ENCODE data around the gene CAPN11.

- TF ChIP-seq, protein P1, sequence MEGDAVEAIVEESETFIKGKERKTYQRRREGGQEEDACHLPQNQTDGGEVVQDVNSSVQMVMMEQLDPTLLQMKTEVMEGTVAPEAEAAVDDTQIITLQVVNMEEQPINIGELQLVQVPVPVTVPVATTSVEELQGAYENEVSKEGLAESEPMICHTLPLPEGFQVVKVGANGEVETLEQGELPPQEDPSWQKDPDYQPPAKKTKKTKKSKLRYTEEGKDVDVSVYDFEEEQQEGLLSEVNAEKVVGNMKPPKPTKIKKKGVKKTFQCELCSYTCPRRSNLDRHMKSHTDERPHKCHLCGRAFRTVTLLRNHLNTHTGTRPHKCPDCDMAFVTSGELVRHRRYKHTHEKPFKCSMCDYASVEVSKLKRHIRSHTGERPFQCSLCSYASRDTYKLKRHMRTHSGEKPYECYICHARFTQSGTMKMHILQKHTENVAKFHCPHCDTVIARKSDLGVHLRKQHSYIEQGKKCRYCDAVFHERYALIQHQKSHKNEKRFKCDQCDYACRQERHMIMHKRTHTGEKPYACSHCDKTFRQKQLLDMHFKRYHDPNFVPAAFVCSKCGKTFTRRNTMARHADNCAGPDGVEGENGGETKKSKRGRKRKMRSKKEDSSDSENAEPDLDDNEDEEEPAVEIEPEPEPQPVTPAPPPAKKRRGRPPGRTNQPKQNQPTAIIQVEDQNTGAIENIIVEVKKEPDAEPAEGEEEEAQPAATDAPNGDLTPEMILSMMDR (IDR thresholded peaks at IDR 0.05; ENCODE audit: insufficient read depth, low read length): no peak
- TF ChIP-seq POLR2AphosphoS5 (IDR thresholded peaks at IDR 0.05; ENCODE audit: low read depth): no peak
- TF ChIP-seq, protein P2, sequence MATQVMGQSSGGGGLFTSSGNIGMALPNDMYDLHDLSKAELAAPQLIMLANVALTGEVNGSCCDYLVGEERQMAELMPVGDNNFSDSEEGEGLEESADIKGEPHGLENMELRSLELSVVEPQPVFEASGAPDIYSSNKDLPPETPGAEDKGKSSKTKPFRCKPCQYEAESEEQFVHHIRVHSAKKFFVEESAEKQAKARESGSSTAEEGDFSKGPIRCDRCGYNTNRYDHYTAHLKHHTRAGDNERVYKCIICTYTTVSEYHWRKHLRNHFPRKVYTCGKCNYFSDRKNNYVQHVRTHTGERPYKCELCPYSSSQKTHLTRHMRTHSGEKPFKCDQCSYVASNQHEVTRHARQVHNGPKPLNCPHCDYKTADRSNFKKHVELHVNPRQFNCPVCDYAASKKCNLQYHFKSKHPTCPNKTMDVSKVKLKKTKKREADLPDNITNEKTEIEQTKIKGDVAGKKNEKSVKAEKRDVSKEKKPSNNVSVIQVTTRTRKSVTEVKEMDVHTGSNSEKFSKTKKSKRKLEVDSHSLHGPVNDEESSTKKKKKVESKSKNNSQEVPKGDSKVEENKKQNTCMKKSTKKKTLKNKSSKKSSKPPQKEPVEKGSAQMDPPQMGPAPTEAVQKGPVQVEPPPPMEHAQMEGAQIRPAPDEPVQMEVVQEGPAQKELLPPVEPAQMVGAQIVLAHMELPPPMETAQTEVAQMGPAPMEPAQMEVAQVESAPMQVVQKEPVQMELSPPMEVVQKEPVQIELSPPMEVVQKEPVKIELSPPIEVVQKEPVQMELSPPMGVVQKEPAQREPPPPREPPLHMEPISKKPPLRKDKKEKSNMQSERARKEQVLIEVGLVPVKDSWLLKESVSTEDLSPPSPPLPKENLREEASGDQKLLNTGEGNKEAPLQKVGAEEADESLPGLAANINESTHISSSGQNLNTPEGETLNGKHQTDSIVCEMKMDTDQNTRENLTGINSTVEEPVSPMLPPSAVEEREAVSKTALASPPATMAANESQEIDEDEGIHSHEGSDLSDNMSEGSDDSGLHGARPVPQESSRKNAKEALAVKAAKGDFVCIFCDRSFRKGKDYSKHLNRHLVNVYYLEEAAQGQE (IDR thresholded peaks at IDR 0.05; ENCODE audit: insufficient replicate concordance, low read depth): no peak
Observed at GRCh38 chr6:44171899-44172546, 13.4 kb downstream of the CAPN11 start.

Measured in HL-60 (cell line).